ENCODE results near the gene MRPL36.

Gene MRPL36

DNA sequence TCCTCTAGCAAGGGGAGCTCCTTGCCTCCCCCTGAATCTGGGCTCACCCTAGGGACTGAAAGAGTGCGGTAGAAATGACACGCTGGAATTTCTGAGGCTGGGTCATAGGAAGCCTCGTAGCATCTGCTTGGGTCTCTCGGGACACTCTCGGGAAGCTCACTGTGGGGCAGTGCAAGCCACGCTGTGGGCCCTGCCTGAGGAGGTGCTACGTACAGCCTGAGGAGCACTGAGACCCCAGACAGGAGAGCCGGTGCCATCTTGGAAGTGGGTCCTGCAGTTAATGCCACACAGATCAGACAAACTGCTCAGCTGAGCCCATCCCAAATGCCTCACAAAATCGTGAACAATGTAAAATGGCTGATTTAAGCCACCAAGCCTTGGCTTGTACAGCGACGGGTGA lies 1.8 kb downstream of the MRPL36 start:
- peak overlapping the region; percentile 44; the same call in 1 of the 2 replicates for H3K4me3 ChIP-seq
- H3K27me3 ChIP-seq, result no peaks in the 10 kb centered on the region
- no peaks in the 10 kb centered on the region for H3K9me3 ChIP-seq
- peaks cover 35% of the 10 kb centered on the region for H3K36me3 ChIP-seq
- peak overlapping the region; percentile 61 for H3K9ac ChIP-seq
- H3K27ac ChIP-seq, result no peak overlapping the region; the same call in 1 of the 2 replicates
- peak overlapping the region; percentile 92 for H3K4me2 ChIP-seq
- peaks cover 73% of the 10 kb centered on the region for H3K4me1 ChIP-seq
- H4K20me1 ChIP-seq, result peaks cover 35% of the 10 kb centered on the region
- TF ChIP-seq Cebpa-rat (IDR thresholded peaks at IDR 0.05), result no peak

DNA sequence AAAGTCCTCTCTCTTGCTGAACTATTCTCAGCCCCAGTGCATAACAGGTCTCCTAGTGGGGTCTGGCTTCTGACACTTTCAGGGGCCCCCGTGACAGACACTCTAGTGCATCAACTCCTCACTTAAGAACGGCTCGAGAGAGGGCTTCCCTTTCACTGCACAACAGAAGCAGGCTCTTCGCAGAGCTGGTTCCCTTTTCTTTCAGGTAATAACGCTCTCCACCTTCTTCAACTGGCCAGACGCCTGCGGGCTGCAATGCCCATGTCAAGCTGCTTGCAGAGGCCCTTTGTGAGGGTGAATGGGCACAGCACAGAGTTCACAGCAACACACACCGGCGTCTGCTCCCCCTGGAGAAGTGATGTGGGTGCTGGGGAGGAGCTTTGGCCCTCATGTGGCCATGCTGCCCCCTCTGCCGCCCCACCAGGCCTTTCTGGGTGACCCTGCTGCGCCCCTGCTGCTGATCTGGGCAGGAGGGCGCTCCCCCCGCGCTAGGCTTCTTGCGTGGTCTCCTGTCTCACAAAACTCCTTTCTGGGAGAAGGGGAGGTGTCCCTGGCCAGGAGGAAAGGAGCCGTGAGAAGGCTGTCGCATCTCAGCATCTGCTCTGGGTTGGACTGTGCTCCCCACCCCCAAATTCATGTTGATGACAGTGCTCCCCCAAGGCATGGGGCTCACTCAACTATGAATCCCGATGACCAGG lies 2.4 kb downstream of the MRPL36 start:
- Histone ChIP-seq H3K4me2 (peak overlapping the region; percentile 92), H3K9ac (peak overlapping the region; percentile 61), H3K36me3 (peaks cover 31% of the 10 kb centered on the region), H3K9me3 (no peaks in the 10 kb centered on the region), H3K4me1 (peaks cover 73% of the 10 kb centered on the region), H3K27ac (no peak overlapping the region; the same call in 1 of the 2 replicates), H4K20me1 (peaks cover 35% of the 10 kb centered on the region), H3K4me3 (peak overlapping the region; percentile 44; the same call in 1 of the 2 replicates), H3K27me3 (no peaks in the 10 kb centered on the region)
- no peak for TF ChIP-seq Cebpa-rat (IDR thresholded peaks at IDR 0.05)

DNA sequence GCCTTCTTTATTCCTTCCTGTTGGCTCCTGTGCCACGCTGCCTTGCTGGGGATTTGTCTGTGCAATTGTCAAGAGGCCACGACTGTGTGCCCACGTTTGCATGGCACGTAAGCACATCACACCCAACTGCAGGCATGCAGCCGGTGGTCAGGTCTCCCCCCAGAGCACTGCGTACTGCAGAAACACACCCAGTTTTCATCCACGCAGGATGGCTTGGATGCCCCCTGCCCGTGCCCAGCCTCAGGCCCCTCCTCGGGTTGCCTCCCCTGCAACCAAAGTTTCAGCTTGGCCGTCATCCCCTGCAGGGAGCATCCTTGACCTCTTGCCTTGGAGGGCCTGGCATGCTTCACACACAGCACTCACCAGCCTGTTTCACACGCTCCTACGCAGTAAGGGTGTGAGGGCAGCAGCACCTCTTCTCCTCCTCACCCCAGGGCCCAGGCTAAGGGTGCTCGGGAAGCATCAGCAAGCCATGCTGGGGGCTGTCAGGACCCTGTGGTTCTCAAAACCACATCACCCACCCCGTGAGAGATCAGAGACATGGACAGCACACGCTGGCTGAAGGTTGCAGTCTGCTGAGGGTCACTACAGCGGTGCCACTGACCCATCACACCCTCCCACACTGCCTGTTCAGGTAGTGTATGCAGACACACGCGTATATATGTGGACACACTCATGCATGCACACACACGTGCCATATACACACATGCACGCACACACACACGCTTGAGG lies 3.1 kb downstream of the MRPL36 start:
- Histone ChIP-seq H3K27me3 (no peaks in the 10 kb centered on the region), H3K27ac (no peak overlapping the region), H3K4me3 (no peak overlapping the region), H3K9ac (0 out of 2 replicates have a peak overlapping the region, but pooled peaks have one; percentile 24), H3K4me1 (peaks cover 75% of the 10 kb centered on the region), H3K36me3 (peaks cover 31% of the 10 kb centered on the region), H4K20me1 (peaks cover 35% of the 10 kb centered on the region), H3K9me3 (no peaks in the 10 kb centered on the region), H3K4me2 (peak overlapping the region; percentile 34; the same call in 1 of the 2 replicates)
- TF ChIP-seq Cebpa-rat (IDR thresholded peaks at IDR 0.05), result no peak

DNA sequence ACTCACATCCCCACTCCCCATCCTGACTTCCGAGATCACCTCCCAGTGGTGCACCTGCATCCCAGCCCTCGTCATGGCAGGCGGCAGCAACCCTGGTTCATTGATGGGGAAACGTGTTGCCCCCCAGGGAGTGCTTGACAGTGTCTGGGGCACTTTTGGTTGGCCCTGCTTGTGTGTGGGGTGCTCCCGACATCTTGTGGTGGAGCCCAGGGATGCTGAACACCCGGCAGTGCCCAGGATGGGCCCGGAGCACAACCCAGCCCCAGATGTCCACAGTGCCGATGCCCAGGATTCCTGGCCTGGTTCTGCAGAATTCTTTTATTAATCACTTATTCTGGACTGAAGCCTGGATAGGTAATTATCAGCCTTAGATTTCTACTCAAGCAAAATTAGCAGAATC lies 3.7 kb downstream of the MRPL36 start:
- Histone ChIP-seq H3K4me2 (peak overlapping the region; percentile 34; the same call in 1 of the 2 replicates), H3K27me3 (no peaks in the 10 kb centered on the region), H3K4me1 (peaks cover 81% of the 10 kb centered on the region), H3K9me3 (no peaks in the 10 kb centered on the region), H4K20me1 (peaks cover 35% of the 10 kb centered on the region), H3K36me3 (peaks cover 31% of the 10 kb centered on the region), H3K27ac (no peak overlapping the region), H3K4me3 (no peak overlapping the region), H3K9ac (0 out of 2 replicates have a peak overlapping the region, but pooled peaks have one; percentile 24)
- no peak for TF ChIP-seq Cebpa-rat (IDR thresholded peaks at IDR 0.05)

DNA sequence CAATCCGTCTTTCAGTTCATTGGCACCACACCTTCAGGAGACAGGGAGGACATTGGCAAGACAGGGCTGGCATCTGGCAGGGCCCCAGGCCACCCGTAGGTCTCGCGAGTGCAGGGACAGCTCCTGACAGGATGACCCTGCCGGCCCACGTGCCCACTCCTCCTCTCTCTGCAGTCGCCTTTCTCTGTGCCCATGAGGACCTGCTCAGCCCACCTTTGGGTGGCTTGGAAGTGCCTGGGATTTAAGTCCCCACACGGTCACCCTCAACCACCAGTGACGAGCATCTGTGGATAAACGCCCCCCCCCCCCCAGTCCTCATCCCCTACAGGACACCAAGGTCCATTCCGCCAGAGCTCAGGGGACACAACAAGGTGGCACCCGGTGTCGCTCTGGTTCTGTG lies 4.1 kb downstream of the MRPL36 start:
- Histone ChIP-seq H4K20me1 (peaks cover 35% of the 10 kb centered on the region), H3K4me2 (no peak overlapping the region), H3K9me3 (no peaks in the 10 kb centered on the region), H3K27me3 (no peaks in the 10 kb centered on the region), H3K9ac (no peak overlapping the region), H3K4me1 (peaks cover 85% of the 10 kb centered on the region), H3K36me3 (peaks cover 31% of the 10 kb centered on the region), H3K4me3 (no peak overlapping the region), H3K27ac (no peak overlapping the region)
- TF ChIP-seq Cebpa-rat (IDR thresholded peaks at IDR 0.05), result no peak

DNA sequence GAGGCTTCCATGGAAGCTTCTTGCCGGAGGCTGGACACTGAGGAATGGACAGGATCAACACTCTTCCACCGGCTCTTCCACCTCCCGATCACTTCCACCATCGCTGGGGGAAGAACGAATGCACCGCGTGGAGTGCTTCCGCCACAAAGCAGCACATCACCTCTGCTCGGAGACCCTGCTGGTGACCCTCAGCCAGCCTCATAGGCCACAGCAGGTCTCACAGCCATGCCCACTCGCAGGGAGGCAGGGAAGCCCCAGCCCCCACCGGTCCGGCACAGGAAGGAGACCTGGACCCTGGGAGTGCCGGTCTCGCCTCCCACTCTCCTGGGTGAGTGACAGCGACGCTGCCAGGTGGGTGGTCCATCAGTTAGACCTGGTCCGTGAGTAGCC lies 4.7 kb downstream of the MRPL36 start:
- Histone ChIP-seq H4K20me1 (peaks cover 35% of the 10 kb centered on the region), H3K36me3 (peaks cover 31% of the 10 kb centered on the region), H3K27me3 (no peaks in the 10 kb centered on the region), H3K4me2 (peak overlapping the region; percentile 78; the same call in 1 of the 2 replicates), H3K4me3 (no peak overlapping the region), H3K27ac (peak overlapping the region; percentile 80; the same call in 1 of the 2 replicates), H3K4me1 (peaks cover 91% of the 10 kb centered on the region), H3K9ac (no peak overlapping the region), H3K9me3 (no peaks in the 10 kb centered on the region)
- TF ChIP-seq Cebpa-rat (IDR thresholded peaks at IDR 0.05), result no peak

DNA sequence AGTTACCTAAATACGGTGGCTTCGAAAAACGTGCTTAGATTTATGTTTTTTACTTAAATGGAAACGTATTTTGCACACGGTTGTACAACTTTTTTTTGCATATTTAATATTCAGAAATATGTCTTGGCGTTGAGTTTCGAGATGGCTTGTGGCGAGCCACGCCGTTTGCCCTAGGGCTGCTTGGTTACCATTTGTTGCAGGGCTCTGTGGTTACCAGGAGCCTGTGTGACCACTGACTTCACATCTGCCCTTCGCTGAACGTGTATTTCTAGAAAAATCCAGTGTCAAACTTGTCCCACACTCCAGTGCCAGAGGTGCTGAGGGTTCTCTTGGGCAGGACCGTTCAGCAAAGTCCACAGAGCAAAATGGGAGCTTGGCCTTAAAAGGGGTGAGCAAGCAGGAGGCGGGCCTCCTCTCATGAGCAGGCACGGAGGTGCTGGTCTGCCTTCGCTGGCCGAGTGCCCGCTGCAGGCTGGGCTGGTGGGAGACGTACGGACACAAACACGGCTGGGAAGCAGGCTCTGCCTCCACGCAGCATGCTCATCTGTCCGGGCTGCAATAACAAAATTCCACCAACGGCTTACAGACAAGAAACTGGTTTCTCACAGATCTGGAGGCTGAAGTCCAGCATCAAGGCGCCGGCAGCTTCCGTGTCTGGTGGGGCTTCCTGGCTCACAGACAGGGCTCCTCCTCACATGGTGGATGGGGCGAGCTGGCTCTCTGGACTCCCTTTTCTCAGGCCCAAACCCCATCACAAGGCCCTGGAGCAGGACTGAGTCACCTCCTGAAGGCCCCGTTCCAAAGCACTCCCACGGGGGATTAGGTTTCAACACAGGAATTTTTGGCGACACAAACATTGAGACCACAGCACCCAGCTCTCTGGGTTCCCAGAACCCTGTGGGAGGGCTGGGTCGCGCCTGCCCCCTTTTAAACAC lies 5.4 kb downstream of the MRPL36 start:
- peak overlapping the region; percentile 80; the same call in 1 of the 2 replicates for H3K27ac ChIP-seq
- H4K20me1 ChIP-seq, result peaks cover 34% of the 10 kb centered on the region
- peaks cover 31% of the 10 kb centered on the region for H3K36me3 ChIP-seq
- H3K9me3 ChIP-seq, result no peaks in the 10 kb centered on the region
- H3K4me3 ChIP-seq, result no peak overlapping the region
- TF ChIP-seq Cebpa-rat (IDR thresholded peaks at IDR 0.05), result no peak
- H3K4me1 ChIP-seq, result peaks cover 98% of the 10 kb centered on the region
- peak overlapping the region; percentile 78; the same call in 1 of the 2 replicates for H3K4me2 ChIP-seq
- no peaks in the 10 kb centered on the region for H3K27me3 ChIP-seq
- H3K9ac ChIP-seq, result no peak overlapping the region

DNA sequence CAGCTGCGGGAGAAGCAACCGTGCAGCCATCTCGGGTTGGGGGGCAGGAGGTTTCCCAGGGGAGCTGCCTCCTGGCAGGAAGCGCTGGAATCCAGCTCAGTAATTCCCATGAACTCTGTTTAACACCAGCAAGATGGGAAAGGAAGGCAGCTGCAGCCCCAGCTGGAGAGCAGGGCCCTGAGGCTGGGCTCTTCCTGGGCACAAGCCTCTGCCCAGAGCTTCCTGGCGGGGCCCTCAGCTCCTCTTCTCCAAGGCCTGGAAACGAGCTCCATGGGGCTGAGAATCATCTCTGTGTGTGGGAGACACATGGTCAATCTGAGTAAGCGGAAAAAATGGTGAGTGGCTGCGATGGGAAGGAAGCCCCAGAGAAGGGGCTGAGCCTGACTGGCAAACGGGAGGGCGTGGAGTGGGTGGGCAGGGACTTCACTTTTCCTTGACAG lies 6.3 kb downstream of the MRPL36 start:
- Histone ChIP-seq H3K36me3 (peaks cover 26% of the 10 kb centered on the region), H3K9me3 (no peaks in the 10 kb centered on the region), H3K9ac (peak overlapping the region; percentile 51), H3K27me3 (no peaks in the 10 kb centered on the region), H3K4me2 (peak overlapping the region; percentile 78), H3K4me3 (no peak overlapping the region), H3K4me1 (peaks cover 96% of the 10 kb centered on the region), H4K20me1 (peaks cover 25% of the 10 kb centered on the region), H3K27ac (peak overlapping the region; percentile 80)
- no peak for TF ChIP-seq Cebpa-rat (IDR thresholded peaks at IDR 0.05)

DNA sequence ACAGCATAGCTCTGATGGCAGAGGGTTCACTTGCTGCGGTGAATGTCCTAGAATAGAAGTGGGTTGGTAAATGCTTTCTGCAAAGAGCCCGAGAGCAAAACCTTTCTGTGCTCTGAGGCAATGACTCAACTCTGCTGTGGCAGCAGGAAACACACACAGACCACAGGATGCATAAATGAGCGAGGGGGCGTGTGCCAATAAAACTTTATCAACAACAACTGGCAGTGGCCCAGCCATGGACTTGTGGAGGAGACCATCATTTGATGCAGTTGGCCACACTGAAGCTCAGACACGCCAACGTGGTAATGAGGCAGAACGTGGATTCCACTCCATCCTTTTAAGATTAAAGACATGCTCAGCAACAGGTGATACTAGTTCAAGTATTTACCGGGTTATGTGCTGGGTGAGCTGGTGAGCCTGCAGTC lies 6.8 kb downstream of the MRPL36 start:
- Histone ChIP-seq H3K4me1 (peaks cover 96% of the 10 kb centered on the region), H3K9ac (peak overlapping the region; percentile 51; the same call in 1 of the 2 replicates), H3K9me3 (no peaks in the 10 kb centered on the region), H4K20me1 (peaks cover 20% of the 10 kb centered on the region), H3K4me3 (no peak overlapping the region), H3K27ac (peak overlapping the region; percentile 80), H3K36me3 (peaks cover 21% of the 10 kb centered on the region), H3K4me2 (peak overlapping the region; percentile 78), H3K27me3 (no peaks in the 10 kb centered on the region)
- TF ChIP-seq Cebpa-rat (IDR thresholded peaks at IDR 0.05), result peak; percentile 79

Measured in BLaER1 (cell line).